Measurements from ENCODE around the gene HIGD1A. TPM values are rescaled to one million over a fixed set of nuclear protein-coding genes. Genes with fewer than 3 reads are reported as not detected.
A peak's percentile ranks its signal among the peaks of the same experiment; 100 is the strongest.

HIGD1A gene
- total and polyA plus RNA-seq, 4 donors = 76.1 to 148 (median 86.1) TPM

- DNase-seq (no peak), ATAC-seq (ENCODE audit: insufficient read depth, low FRiP score) (no peak)
- no peaks in the 10 kb centered on the region for H3K9me3 ChIP-seq (ENCODE audit: control insufficient read depth in 4 of 4, insufficient read depth in 3 of 4, low read length in 3 of 4)
- no peaks in the 10 kb centered on the region for H3K36me3 ChIP-seq (ENCODE audit: control insufficient read depth in 4 of 4, insufficient read depth in 4 of 4, low read length in 4 of 4)
- H3K27ac ChIP-seq (ENCODE audit: low read depth in 1 of 2, low read length in 1 of 2) = no peak overlapping the region
- no peak overlapping the region for H3K4me3 ChIP-seq
- H3K9ac ChIP-seq (ENCODE audit: insufficient read depth in 1 of 2, low read length in 2 of 2) = no peak overlapping the region
- 81 to 93% methylated on average over 4 of the region's 4 CpGs for WGBS, 2 donors
- peaks cover 0 to 1% (median 0%) of the 10 kb centered on the region in 5 donors for H3K4me1 ChIP-seq (ENCODE audit: control insufficient read depth in 5 of 5, insufficient read depth in 5 of 5, low read length in 5 of 5)
- TF ChIP-seq CTCF (IDR thresholded peaks at IDR 0.05; ENCODE audit: control extremely low read depth, extremely low read depth) = no peak
- no peaks in the 10 kb centered on the region for H3K27me3 ChIP-seq (ENCODE audit: control insufficient read depth in 3 of 3, insufficient read depth in 3 of 3, low read length in 2 of 3)
Measured at GRCh38 chr3:42838571-42838970, 34.3 kb upstream of the HIGD1A start.

GRCh38 chr3:42836150-42837123, 32.1 kb upstream of the HIGD1A start:
- TF ChIP-seq CTCF (IDR thresholded peaks at IDR 0.05; ENCODE audit: control extremely low read depth, extremely low read depth) = no peak
- H3K9me3 ChIP-seq (ENCODE audit: control insufficient read depth in 4 of 4, insufficient read depth in 3 of 4, low read length in 3 of 4) = no peaks in the 10 kb centered on the region
- no peak overlapping the region for H3K4me3 ChIP-seq
- H3K9ac ChIP-seq (ENCODE audit: insufficient read depth in 1 of 2, low read length in 2 of 2) = no peak overlapping the region
- no peak for ATAC-seq (ENCODE audit: insufficient read depth, low FRiP score)
- no peak overlapping the region for H3K27ac ChIP-seq (ENCODE audit: low read depth in 1 of 2, low read length in 1 of 2)
- no peaks in the 10 kb centered on the region for H3K27me3 ChIP-seq (ENCODE audit: control insufficient read depth in 3 of 3, insufficient read depth in 3 of 3, low read length in 2 of 3)
- 88 to 91% methylated on average over 5 of the region's 5 CpGs for WGBS, 2 donors
- peaks cover 0 to under 1% (median 0%) of the 10 kb centered on the region in 5 donors for H3K4me1 ChIP-seq (ENCODE audit: control insufficient read depth in 5 of 5, insufficient read depth in 5 of 5, low read length in 5 of 5)
- DNase-seq = no peak
- no peaks in the 10 kb centered on the region for H3K36me3 ChIP-seq (ENCODE audit: control insufficient read depth in 4 of 4, insufficient read depth in 4 of 4, low read length in 4 of 4)

- H3K4me3 ChIP-seq = no peak overlapping the region
- ATAC-seq (ENCODE audit: insufficient read depth, low FRiP score) (peak; percentile 58), DNase-seq (peak; percentile 65 to 73 (median 67))
- peak; percentile 70 for TF ChIP-seq CTCF (IDR thresholded peaks at IDR 0.05; ENCODE audit: control extremely low read depth, extremely low read depth)
- no peaks in the 10 kb centered on the region for H3K27me3 ChIP-seq (ENCODE audit: control insufficient read depth in 3 of 3, insufficient read depth in 3 of 3, low read length in 2 of 3)
- no peak overlapping the region for H3K9ac ChIP-seq (ENCODE audit: insufficient read depth in 1 of 2, low read length in 2 of 2)
- WGBS, 2 donors = 22 to 27% methylated on average over 3 of the region's 3 CpGs
- no peaks in the 10 kb centered on the region for H3K9me3 ChIP-seq (ENCODE audit: control insufficient read depth in 4 of 4, insufficient read depth in 3 of 4, low read length in 3 of 4)
- no peaks in the 10 kb centered on the region for H3K4me1 ChIP-seq (ENCODE audit: control insufficient read depth in 5 of 5, insufficient read depth in 5 of 5, low read length in 5 of 5)
- no peak overlapping the region for H3K27ac ChIP-seq (ENCODE audit: low read depth in 1 of 2, low read length in 1 of 2)
- H3K36me3 ChIP-seq (ENCODE audit: control insufficient read depth in 4 of 4, insufficient read depth in 4 of 4, low read length in 4 of 4) = no peaks in the 10 kb centered on the region
Measured at GRCh38 chr3:42831321-42831713, 27.0 kb upstream of the HIGD1A start.
